ENCODE results near the gene NR6A1.

Gene NR6A1

GRCh38 chr9:124652615-124653393 is 118.3 kb downstream of the NR6A1 start:
- DNase-seq (ENCODE audit: low spot score): no peak
- in situ Hi-C loops (cut with MboI; ENCODE audit: low pct_unique_long_range_greater_than_20kb, low sequenced_read_pairs, unreplicated experiment): no loop called here
- no peak for TF ChIP-seq CTCF (IDR thresholded peaks at IDR 0.05; ENCODE audit: extremely low read depth, insufficient read depth, missing control alignments)

- DNase-seq (ENCODE audit: low spot score): no peak
- TF ChIP-seq CTCF (IDR thresholded peaks at IDR 0.05; ENCODE audit: extremely low read depth, insufficient read depth, missing control alignments): no peak
- in situ Hi-C loops (cut with MboI; ENCODE audit: low pct_unique_long_range_greater_than_20kb, low sequenced_read_pairs, unreplicated experiment): no loop called here
These were observed 118.9 kb downstream of the NR6A1 start for GRCh38 chr9:124652203-124652602.

GRCh38 chr9:124645274-124645673 is 125.8 kb downstream of the NR6A1 start:
- in situ Hi-C loops (cut with MboI; ENCODE audit: low pct_unique_long_range_greater_than_20kb, low sequenced_read_pairs, unreplicated experiment): no loop called here
- TF ChIP-seq CTCF (IDR thresholded peaks at IDR 0.05; ENCODE audit: extremely low read depth, insufficient read depth, missing control alignments): no peak
- DNase-seq (ENCODE audit: low spot score): no peak

GRCh38 chr9:124639637-124640036 is 131.5 kb downstream of the NR6A1 start:
- DNase-seq (ENCODE audit: low spot score): no peak
- no peak for TF ChIP-seq CTCF (IDR thresholded peaks at IDR 0.05; ENCODE audit: extremely low read depth, insufficient read depth, missing control alignments)
- in situ Hi-C loops (cut with MboI; ENCODE audit: low pct_unique_long_range_greater_than_20kb, low sequenced_read_pairs, unreplicated experiment): no loop called here

- no peak for TF ChIP-seq CTCF (IDR thresholded peaks at IDR 0.05; ENCODE audit: extremely low read depth, insufficient read depth, missing control alignments)
- in situ Hi-C loops (cut with MboI; ENCODE audit: low pct_unique_long_range_greater_than_20kb, low sequenced_read_pairs, unreplicated experiment): no loop called here
- no peak for DNase-seq (ENCODE audit: low spot score)
These were observed 135.8 kb downstream of the NR6A1 start for GRCh38 chr9:124635285-124635684.

GRCh38 chr9:124632077-124632621 is 139.0 kb downstream of the NR6A1 start:
- in situ Hi-C loops (cut with MboI; ENCODE audit: low pct_unique_long_range_greater_than_20kb, low sequenced_read_pairs, unreplicated experiment): loop anchor here (5.0 kb wide), 1 partner anchor 75 kb away; no protein-coding TSS in a partner anchor
- no peak for DNase-seq (ENCODE audit: low spot score)
- no peak for TF ChIP-seq CTCF (IDR thresholded peaks at IDR 0.05; ENCODE audit: extremely low read depth, insufficient read depth, missing control alignments)

Data from GM13977 (cell line).